GM19463 (cell line): ENCODE data around the gene ARG2.
A peak's percentile ranks its signal among the peaks of the same experiment; 100 is the strongest.

Source experiments
- ATAC-seq: cut with Tn5 transposase; IDR thresholded peaks from one replicate; pipeline ENCODE4 v1.9.1; 2021; ENCODE audit warnings: mild to moderate bottlenecking, moderate library complexity; ENCODE audit not compliant: unreplicated experiment

ARG2 gene

GRCh38 chr14:67619446-67620216, at the start of gene ARG2:
TSS of gene ARG2 (plus strand) at chr14:67619920. CDS start at chr14:67619978, 58 bp downstream.
- peak; percentile 95 for ATAC-seq

DNA sequence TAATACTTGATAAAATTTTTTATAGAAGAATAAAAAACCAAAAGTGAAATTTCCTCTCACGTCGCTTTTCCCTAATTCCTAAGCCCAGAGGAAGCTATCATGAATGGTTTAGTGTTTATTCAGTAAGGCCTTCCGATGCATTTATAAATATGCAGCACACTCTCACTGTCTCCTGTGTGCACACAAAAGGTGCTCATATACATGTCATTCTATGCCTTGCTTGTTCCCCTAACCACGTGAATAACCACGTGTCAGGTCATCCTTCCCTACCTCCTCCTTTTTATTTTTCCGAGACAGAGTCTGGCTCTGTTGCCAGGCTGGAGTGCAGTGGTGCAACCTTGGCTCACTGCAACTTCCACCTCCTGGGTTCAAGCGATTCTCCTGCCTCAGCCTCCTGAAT, 49.3 kb upstream of the ARG2 start:
- no peak for ATAC-seq

DNA sequence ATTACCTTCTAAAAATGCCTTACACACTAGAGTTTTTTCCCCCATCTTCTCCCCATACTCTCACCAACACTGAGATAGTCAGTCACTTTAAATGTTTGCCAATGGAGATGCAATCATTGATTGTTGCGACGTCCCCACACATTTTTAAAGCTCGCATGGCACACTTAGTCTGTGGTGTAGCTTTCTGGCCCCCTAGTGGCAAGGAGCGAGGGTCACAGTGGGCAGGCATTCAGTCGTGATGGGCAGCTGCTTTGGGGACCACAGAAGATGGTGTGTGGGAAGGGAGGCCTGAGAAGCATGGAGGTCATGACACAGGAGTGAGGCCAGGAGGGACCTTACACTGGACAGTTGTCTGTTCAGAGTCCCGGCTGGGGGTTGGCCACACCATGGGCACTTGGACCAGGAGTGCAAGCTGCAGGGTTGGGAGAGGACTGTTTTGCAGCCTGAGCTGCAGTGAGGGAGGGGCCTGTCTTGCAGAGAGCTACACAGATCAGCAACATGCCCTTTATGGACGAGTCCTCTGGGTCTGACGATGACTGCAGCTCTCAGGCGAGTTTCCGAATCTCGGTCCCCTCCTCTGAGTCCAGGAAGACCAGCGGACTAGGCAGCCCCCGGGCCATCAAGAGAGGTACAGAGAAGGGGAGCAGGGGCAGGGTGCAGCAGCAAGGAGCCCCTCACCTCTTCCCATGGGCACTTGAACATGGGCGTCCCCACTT, 48.3 kb upstream of the ARG2 start:
- ATAC-seq: peak; percentile 87

- no peak for ATAC-seq
Observed at GRCh38 chr14:67571991-67572323, 47.8 kb upstream of the ARG2 start.

- ATAC-seq: no peak
Observed at GRCh38 chr14:67572608-67573007, 47.1 kb upstream of the ARG2 start.

DNA sequence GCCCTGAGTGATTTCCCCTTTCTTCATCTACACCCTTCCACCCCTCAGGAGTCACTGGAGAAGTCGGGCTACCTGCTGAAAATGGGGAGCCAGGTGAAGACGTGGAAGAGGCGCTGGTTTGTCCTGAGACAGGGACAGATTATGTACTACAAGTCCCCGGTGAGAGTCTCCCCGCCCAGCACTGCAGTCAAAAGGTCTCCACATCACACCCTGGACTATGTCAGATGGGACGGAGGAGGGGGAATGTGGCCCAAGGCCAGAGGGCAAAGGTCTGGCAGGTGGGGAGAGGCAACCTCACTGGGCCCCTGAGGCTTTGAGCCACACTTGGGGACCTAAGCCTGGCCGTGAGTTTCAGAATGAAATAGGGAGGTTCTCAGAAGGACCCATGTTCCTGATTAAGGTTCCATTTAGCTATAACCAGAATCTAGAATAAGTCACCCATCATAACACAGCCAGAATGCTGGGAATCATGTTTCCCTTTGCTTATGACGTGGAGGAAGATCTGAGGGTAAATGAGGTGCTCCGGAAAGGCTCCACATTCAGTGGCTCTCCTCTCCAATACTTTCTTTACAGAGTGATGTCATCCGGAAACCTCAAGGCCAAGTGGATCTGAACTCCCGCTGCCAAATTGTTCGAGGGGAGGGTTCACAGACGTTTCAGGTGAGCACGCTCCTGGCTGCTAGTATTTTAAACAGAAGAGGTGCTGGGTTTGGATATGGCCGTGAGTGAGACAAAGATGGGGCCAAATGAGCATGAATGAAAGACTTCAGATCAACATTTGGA, 46.3 kb upstream of the ARG2 start:
- ATAC-seq: no peak

- no peak for ATAC-seq
Observed at GRCh38 chr14:67574156-67574555, 45.6 kb upstream of the ARG2 start.

- ATAC-seq: no peak
Observed at GRCh38 chr14:67574806-67575205, 44.9 kb upstream of the ARG2 start.

- no peak for ATAC-seq
Observed at GRCh38 chr14:67575684-67576083, 44.0 kb upstream of the ARG2 start.

GRCh38 chr14:67576216-67576955, 43.3 kb upstream of the ARG2 start:
- ATAC-seq: no peak

DNA sequence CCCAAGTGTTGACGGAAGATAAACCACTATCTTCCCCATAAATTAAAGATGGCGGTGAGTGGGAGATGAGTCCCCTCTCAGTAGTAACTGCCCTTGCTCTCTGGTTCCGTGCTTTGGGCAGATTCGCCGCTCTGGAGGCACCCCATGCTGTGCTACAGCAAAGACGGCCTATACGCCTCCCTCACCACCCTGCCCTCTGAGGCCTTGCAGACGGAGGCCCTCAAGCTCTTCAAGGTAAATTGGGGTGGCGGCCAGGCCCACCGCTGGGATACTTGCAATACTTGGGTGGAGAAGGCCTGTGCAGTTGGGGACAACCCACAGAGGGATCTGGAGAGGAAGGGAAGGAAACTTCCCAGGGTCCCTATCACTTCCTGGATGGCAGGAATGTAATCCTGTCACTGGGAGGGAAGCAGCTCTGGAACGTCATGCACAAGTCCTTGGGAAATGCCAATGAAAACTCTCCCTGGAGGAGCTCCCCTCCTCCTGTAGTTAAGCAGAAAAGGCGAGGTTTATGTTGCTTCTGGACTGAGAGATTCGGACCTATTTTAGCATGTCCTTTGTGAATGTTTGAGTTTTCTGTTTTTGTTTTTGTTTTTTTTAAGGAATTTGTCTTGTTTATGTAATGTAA, 42.4 kb upstream of the ARG2 start:
- ATAC-seq: no peak

DNA sequence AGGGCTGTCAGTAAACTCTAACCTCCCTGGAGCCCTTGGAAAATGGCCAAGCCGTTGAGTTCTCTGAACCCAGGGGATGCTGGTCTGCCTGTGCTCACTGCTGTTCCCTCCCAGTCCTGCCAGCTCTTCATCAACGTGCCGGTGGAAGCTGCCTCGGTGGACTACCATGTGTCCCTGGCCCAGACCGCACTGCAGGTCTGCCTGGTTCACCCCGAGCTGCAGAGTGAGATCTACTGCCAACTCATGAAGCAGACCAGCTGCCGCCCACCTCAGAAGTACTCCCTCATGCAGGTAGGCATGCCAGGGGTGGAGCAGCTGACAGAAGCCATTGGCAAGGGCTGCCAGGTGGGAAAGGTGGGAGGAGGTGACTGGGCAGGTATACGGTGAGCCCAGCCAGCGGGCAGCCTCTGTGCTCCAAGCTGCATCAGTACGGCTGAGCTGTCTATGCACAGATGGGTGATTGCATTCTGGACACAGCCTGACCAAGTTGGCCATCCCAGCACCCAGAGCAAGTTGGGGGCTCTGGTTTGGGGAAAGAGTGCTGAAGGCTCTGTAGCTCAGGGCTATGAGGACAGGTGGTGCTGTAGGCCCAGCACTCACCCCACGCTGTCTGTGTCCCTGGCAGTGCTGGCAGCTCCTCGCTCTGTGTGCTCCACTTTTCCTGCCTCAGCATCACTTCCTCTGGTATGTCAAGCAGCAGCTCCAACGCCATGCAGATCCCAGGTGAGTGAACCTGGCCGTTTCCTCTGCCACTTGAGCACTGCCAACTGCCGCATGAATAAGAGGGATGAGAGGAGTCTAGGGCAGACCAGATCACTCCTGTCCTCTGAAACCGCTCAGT, 41.6 kb upstream of the ARG2 start:
- no peak for ATAC-seq

GRCh38 chr14:67579040-67579439, 40.7 kb upstream of the ARG2 start:
- no peak for ATAC-seq

DNA sequence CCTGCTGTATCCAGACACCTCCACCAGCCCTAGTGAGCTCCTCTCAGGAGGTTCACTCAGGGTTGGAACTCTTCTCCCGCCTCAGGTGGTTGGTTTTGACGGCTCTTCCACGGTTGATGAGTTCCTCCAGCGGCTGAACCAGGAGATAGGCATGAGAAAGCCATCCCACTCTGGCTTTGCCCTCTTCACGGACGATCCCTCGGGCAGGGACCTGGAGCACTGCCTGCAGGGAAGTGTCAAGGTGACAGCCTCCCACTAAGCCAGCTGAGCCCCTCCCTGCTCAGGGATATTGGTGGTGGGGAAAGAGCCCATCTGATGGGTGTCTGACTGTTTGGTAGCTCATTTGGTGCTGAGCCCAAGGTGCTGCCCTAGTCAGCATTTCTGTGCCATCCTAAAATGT, 40.1 kb upstream of the ARG2 start:
- no peak for ATAC-seq

- no peak for ATAC-seq
Observed at GRCh38 chr14:67580336-67581171, 39.2 kb upstream of the ARG2 start.

DNA sequence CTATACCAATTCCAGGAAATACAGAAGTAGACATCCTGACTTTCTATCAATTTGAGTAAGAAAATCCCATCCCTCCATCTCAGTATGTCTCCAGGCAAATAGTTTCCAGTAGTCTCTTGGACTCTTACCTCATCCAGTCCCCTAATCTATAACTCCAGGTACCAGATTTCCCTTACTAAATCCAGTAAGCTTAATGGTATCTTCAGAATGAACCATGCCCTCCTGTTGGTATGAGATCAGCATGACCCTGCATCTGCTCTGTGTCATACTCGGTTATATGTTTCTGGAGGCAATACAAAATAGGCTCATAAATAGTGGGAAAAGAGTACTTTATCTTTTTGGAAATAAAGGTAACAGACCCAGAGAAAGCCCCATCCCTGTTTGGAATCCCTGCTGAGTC, 38.1 kb upstream of the ARG2 start:
- no peak for ATAC-seq

DNA sequence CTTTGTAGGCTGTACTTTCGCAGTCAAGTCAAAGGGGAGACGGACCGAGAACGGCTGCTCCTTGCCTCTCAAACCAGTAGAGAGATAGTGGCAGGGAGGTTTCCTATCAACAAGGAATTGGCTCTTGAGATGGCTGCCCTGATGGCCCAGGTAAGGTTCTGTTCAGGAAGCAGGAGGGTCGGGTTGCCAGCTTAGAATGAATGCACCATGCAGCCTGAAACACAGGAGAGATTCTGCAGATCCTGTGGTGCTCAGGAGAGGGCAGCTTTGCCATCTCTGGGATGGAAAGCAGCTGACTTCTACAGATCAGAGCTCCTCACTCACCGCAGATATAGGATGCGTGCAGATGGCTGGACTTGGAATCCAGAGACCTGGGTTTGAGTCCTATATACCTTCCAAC, 37.7 kb upstream of the ARG2 start:
- ATAC-seq: no peak

- ATAC-seq: peak; percentile 67
Observed at GRCh38 chr14:67583711-67584644, 35.7 kb upstream of the ARG2 start.
